Measurements from ENCODE around the gene RUNX1.

- TF ChIP-seq CTCF (conservative IDR thresholded peaks at IDR 0.05; ENCODE audit: low read depth, low read length) (no peak), EZH2 (IDR thresholded peaks at IDR 0.05; ENCODE audit: borderline replicate concordance, low read depth, low read length, poor library complexity, severe bottlenecking) (no peak)
These were observed 267.6 kb downstream of the RUNX1 start for GRCh38 chr21:34781526-34781925.

All from A673 (cell line).